Anterior cingulate cortex (tissue), 58 donors: ENCODE data around the gene LEFTY2.

ENCODE experiments used
- DNase-seq, 58 donors: peaks; one replicate each; lab custom pipeline; 2025; lab: John Stamatoyannopoulos, UW

Gene LEFTY2

DNA sequence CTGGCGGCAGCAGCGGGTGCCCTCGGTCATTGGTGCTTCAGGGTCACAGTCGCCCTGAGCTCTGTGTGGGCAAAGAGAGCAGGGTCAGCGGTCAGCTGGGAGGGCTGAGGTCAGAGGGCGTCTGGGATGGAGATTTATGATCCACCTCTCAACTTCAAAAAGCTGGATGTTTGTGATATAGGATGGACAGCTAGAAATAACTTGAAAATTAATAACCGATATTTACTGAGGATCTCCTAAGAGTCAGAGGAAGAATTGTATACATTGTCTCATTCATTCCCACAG, 54.0 kb downstream of the LEFTY2 start:
- no peak for DNase-seq
